ENCODE measurements around the gene TGOLN2.

DNA sequence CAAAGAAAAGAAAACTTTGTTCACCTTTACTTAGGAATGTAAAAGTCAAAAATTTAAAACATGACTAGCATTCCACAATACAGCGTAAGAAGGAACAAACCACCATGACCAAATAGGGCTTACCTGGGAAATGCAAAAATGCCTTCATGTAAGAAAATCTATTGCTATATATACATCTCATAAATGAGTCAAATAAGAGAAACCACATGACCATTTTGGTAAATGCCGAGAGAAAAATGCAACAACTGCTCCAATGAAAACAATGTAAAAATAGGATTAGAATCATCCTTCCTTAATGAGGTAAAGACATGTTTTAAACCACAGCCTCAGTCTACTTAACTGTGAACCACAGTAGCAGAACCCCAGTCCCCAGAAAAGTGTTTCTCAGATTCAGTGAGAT is 49.4 kb downstream of the TGOLN2 start:
- TF ChIP-seq HDAC2 (IDR thresholded peaks at IDR 0.05), result no peak
- TF ChIP-seq, protein P1, sequence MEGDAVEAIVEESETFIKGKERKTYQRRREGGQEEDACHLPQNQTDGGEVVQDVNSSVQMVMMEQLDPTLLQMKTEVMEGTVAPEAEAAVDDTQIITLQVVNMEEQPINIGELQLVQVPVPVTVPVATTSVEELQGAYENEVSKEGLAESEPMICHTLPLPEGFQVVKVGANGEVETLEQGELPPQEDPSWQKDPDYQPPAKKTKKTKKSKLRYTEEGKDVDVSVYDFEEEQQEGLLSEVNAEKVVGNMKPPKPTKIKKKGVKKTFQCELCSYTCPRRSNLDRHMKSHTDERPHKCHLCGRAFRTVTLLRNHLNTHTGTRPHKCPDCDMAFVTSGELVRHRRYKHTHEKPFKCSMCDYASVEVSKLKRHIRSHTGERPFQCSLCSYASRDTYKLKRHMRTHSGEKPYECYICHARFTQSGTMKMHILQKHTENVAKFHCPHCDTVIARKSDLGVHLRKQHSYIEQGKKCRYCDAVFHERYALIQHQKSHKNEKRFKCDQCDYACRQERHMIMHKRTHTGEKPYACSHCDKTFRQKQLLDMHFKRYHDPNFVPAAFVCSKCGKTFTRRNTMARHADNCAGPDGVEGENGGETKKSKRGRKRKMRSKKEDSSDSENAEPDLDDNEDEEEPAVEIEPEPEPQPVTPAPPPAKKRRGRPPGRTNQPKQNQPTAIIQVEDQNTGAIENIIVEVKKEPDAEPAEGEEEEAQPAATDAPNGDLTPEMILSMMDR (IDR thresholded peaks at IDR 0.05 in 2 of 3, conservative IDR thresholded peaks at IDR 0.05 in 1 of 3; ENCODE audit: control insufficient read depth in 2 of 3, extremely low read depth in 1 of 3, insufficient read depth in 1 of 3, low read depth in 3 of 3, low read length in 3 of 3), result no peak
- TF ChIP-seq GABPA (IDR thresholded peaks at IDR 0.05; ENCODE audit: low read depth), result no peak
- no peak for TF ChIP-seq TAF1 (IDR thresholded peaks at IDR 0.05; ENCODE audit: borderline replicate concordance, low read depth, low read length)
- no peak for TF ChIP-seq HDAC6 (IDR thresholded peaks at IDR 0.05; ENCODE audit: unreplicated experiment)
- TF ChIP-seq, protein P2, sequence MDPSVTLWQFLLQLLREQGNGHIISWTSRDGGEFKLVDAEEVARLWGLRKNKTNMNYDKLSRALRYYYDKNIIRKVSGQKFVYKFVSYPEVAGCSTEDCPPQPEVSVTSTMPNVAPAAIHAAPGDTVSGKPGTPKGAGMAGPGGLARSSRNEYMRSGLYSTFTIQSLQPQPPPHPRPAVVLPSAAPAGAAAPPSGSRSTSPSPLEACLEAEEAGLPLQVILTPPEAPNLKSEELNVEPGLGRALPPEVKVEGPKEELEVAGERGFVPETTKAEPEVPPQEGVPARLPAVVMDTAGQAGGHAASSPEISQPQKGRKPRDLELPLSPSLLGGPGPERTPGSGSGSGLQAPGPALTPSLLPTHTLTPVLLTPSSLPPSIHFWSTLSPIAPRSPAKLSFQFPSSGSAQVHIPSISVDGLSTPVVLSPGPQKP (IDR thresholded peaks at IDR 0.05; ENCODE audit: low read depth, low read length), result no peak
- no peak for TF ChIP-seq RAD21 (IDR thresholded peaks at IDR 0.05; ENCODE audit: insufficient read depth, low read depth, low read length)
- no peak for TF ChIP-seq RB1 (IDR thresholded peaks at IDR 0.05; ENCODE audit: borderline replicate concordance)
- TF ChIP-seq SPI1 (IDR thresholded peaks at IDR 0.05; ENCODE audit: borderline replicate concordance, insufficient read depth, low read depth, low read length), result no peak
- TF ChIP-seq ZSCAN29 (IDR thresholded peaks at IDR 0.05), result no peak
- no peak for TF ChIP-seq YY1 (IDR thresholded peaks at IDR 0.05; ENCODE audit: low read depth, low read length)
